HL-60/S4 treated with retinoic acid at 250 ng/mL for 4 days and 3 days (cell line): ENCODE data around the gene THAP5.

Experiments used
- in situ Hi-C: fragments of 300-500 bp; cut with MboI; formaldehyde crosslinking; loops from 2 replicates; pipeline ENCODE4 v1.7.0; 2022; ENCODE audit warnings: low sequenced_read_pairs

The THAP5 gene

GRCh38 chr7:108535744-108536143, 33.8 kb downstream of the THAP5 start:
- in situ Hi-C loops: no loop called here

- in situ Hi-C loops: no loop called here
Observed at GRCh38 chr7:108535257-108535656, 34.2 kb downstream of the THAP5 start.

GRCh38 chr7:108533712-108534111, 35.8 kb downstream of the THAP5 start:
- in situ Hi-C loops: no loop called here

- in situ Hi-C loops: no loop called here
Observed at GRCh38 chr7:108529341-108529740, 40.2 kb downstream of the THAP5 start.

- in situ Hi-C loops: no loop called here
Observed at GRCh38 chr7:108528183-108528712, 41.3 kb downstream of the THAP5 start.

GRCh38 chr7:108526768-108527017, 42.8 kb downstream of the THAP5 start:
- in situ Hi-C loops: no loop called here

GRCh38 chr7:108525985-108526767, 43.3 kb downstream of the THAP5 start, which contains the start of gene PNPLA8:
Gene PNPLA8, minus strand, starts transcription at chr7:108526135. Its CDS starts 10,644 bp downstream, at chr7:108515491.
- in situ Hi-C loops: no loop called here

- in situ Hi-C loops: no loop called here
Observed at GRCh38 chr7:108525327-108525984, 44.0 kb downstream of the THAP5 start.

- in situ Hi-C loops: no loop called here
Observed at GRCh38 chr7:108522780-108523179, 46.7 kb downstream of the THAP5 start.

GRCh38 chr7:108517951-108518350, 51.6 kb downstream of the THAP5 start:
- in situ Hi-C loops: no loop called here

- in situ Hi-C loops: no loop called here
Observed at GRCh38 chr7:108515630-108516029, 53.9 kb downstream of the THAP5 start.

- in situ Hi-C loops: no loop called here
Observed at GRCh38 chr7:108515013-108515412, 54.5 kb downstream of the THAP5 start.
